ENCODE results near the gene PROZ.
"Not testable (repeated sequence)": the region's sequence is repeated elsewhere in the genome, so short reads cannot be mapped to it uniquely, and the experiment has no call there.

The PROZ gene

DNA sequence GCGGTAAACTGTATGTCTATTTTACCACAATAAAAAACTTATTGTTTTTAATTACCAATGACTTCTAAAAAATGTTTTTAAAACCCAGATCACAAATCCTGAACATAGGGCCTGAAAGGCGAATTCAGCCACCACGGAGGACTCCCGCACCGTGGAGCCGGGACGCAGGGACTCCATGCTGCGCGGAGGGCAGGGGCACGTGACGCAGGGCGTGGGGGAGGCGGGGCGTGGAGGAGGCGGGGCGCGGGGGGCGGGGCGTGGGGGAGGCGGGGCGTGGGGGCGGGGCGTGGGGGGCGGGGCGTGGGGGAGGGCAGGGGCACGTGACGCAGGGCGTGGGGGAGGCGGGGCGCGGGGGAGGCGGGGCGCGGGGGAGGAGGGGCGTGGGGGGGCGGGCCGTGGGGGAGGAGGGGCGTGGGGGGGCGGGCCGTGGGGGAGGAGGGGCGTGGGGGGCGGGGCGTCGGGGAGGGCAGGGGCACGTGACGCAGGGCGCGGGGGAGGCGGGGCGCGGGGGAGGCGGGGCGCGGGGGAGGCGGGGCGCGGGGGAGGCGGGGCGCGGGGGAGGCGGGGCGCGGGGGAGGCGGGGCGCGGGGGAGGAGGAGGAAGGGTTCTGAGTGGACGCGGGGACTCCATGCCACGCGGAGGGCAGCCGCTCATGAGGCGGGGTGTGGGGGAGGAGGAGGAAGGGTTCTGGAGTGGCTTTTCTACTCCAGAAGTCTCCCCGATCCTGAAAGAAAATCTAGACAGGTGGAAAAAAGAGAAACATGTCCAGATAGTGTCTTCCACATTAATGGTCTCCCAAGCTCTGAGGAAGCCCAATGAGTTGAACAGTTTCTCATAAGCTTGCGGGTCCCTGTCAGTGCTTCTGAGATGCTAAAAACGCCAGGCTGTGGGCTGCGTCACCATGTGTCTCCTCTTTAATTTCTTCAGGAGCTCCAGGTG is 4.4 kb upstream of the PROZ start:
- in situ Hi-C loops (cut with MboI; ENCODE audit: low sequenced_read_pairs) = no loop called here

DNA sequence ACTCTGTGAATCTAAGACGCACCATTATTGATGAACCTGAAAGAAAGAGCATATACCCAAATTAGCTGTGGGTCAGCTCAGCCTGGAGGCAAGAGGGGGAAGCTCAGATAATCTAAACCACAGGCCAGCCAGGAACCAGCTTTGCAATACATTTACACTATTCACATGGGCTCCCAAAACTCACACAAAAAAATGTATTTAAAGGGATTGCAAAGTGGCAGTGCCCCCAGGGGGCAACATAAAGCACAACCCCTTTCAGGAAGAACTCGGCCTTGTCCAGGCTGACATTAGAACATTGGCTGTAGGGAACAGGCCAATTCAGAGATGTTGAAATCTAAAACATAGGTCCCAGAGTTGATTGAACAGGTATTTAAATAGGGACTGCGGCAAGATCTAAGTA is 3.2 kb upstream of the PROZ start:
- in situ Hi-C loops (cut with MboI; ENCODE audit: low sequenced_read_pairs) = no loop called here

DNA sequence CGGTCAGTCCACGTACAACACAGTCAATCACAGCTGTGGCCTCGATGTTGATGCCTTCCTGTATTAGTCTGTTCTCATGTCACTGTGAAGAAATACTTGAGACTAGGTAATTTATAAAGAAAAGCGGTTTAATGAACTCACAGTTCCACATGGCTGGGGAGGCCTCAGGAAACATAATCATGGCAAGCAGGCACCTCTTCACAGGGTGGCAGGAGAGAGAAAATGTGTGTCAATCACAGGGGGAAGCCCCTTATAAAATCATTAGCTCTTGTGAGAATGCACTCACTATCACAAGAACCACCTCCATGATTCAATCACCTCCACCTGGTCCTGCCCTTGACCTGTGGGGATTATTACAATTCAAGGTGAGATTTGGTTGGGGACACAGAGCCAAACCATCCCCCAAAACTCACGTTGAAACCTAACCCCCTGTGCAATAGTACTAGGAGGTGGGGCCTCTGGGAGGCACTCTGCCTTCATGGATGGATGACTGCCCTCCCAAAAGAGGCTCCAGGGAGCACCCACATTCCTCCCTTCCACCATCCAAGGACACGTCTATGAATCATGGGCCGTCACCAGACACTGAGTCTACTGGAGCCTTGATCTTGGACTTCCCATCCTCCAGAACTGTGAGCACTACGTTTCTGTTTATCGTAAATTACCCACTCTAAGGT is 2.3 kb upstream of the PROZ start:
- in situ Hi-C loops (cut with MboI; ENCODE audit: low sequenced_read_pairs) = no loop called here

DNA sequence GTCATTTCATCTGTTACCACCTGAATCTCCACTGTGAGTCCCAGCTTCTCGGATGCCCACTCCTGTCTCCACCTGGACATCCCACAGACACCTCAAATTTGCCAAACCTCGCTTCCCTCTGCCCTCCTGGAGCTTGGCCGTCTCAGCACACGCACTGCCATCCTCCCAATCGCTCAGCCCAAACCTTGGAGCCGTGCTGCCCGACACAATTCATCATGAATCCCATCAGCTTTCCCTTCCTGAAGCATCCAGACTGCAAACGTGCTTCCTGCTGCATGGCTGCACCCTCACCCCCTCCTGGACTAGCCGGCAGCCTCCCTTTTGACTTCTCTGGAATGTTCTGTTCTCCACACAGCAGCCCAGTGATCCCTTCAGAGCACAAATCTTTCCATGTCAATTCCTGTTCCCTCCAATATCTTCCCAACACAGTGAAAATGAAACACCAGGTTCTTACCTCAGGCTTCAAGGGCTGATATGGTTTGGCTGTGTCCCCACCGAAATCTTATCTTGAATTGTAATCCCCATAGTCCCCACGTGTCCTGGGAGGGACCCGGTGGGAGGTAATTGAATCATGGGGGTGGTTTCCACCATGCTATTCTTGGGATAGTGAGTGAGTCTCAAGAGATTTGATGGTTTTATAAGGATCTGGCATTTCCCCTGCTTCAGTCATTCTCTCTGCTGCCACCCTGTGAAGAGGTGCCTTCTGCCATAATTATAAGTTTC is 1.1 kb upstream of the PROZ start:
- in situ Hi-C loops (cut with MboI; ENCODE audit: low sequenced_read_pairs) = no loop called here

DNA sequence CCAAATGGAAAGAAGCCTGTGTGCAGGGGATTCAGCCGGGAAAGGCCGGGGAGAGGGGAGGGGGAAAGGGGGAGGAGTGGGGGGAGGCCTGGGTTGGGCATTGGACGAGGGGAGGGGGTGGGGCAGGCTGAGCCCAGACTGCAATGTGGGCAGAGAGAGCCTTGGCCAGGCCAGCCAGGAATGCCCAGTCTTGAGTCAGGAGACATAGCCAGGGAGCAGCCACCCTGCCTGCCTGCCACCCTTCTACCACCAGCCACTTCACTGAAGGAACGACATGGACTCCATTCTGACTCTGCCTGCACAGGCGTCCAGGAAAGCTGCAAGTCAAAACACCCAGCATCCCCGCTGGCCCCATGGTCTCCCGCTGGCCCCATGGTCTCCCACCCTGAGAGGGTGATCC is 498 bp downstream of the PROZ start:
- in situ Hi-C loops (cut with MboI; ENCODE audit: low sequenced_read_pairs) = no loop called here

DNA sequence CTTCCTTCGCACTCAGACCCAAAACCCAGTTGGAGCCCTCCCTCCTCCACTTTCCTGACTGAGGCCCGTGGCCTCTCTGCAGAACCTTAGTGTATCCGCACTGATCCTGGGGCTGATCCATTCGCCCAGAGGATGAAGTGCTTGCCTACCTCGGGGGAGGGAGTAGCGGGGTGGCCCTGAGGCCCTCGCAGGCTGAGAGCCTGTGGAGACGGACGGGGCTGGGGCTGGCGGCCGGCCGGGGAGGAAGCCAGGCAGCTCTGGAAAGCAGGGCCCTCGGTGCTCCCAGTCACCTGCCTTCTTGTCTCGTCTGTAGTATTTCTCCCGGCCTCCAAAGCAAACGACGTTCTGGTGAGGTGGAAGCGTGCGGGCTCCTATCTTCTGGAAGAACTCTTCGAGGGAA is 1.3 kb downstream of the PROZ start:
- in situ Hi-C loops (cut with MboI; ENCODE audit: low sequenced_read_pairs) = no loop called here

DNA sequence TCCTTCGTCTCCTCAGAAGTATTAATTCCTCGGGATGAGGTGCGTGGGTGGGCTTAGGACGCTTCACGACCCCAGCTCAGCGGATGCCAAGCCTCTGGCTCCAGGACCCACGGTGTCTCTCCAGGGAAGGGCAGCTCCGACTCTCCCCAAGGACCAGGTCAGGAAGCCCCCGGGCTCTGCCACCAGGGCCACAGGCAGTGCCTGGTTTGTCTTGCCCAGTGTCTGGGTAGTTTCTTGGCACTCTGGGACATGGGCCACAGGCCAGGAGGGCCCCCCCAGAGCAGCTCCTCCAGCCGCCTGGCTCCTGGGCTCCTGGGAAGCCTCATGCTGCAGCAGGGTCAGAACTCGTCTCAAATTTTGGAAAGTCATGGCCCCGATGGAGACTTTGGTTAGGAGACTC is 2.5 kb downstream of the PROZ start:
- in situ Hi-C loops (cut with MboI; ENCODE audit: low sequenced_read_pairs) = no loop called here

DNA sequence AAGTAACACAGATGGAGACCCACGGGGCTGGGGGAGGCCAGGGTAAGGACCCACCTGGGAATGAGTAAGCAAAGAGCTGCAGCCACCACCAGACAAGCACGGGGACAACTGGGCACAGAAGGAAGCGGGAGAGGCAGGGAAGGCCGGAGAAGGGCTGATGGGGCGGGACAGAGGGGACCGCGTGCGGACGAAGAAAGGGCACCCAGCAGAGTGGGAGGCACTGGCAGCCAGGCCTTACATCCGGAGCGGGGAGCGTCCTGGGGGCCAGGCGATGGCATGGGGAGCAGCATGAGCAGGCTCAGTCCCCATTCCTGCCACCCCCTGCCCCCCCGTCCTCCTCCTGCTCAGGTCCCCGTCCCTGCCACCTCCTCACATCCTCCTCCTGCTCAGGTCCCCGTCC is 3.0 kb downstream of the PROZ start:
- in situ Hi-C loops (cut with MboI; ENCODE audit: low sequenced_read_pairs) = no loop called here

DNA sequence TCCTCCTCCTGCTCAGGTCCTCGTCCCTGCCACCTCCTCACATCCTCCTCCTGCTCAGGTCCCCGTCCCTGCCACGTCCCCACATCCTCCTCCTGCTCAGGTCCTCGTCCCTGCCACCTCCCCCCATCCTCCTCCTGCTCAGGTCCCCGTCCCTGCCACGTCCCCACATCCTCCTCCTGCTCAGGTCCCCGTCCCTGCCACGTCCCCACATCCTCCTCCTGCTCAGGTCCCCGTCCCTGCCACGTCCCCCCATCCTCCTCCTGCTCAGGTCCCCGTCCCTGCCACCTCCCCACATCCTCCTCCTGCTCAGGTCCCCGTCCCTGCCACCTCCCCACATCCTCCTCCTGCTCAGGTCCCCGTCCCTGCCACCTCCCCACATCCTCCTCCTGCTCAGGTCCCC is 3.5 kb downstream of the PROZ start:
- in situ Hi-C loops (cut with MboI; ENCODE audit: low sequenced_read_pairs) = not testable (repeated sequence)

DNA sequence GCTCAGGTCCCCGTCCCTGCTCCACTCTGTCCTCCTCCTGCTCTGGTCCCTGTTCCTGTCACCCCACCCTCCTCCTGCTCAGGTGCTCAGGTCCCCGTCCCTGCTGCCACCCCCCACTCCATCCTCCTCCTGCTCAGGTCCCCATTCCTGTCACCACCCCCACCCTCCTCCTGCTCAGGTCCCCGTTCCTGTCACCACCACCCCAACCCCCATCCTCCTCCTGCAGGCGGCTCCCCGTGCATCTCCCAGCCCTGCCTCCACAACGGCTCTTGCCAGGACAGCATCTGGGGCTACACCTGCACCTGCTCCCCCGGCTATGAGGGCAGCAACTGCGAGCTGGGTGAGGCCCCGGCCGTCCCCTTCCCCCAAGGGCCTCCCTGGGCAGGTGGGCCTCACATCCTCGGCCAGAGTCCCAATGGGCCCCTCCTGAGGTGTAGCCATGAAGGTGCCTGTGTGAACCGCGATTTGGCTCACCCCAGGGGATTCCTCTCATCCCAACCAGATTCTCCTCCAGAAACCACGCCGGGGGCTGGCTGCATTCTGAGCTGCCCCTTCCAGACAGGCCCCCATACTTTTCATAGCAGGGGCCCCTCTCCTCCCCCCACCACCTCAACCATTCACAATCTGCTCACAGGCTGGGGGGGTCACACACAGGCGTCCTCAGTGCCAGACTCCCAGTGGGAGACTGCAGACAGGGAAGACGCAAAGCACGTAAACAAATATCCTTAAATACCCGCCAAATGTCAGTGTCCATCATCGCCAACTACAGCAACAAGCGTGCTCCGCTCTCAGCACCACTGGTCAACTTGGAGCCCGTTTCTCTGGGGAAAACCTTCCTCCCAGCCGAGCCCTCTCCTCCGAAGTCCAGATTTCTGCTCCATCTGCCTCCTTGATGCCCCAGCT is 4.6 kb downstream of the PROZ start:
- in situ Hi-C loops (cut with MboI; ENCODE audit: low sequenced_read_pairs) = no loop called here

DNA sequence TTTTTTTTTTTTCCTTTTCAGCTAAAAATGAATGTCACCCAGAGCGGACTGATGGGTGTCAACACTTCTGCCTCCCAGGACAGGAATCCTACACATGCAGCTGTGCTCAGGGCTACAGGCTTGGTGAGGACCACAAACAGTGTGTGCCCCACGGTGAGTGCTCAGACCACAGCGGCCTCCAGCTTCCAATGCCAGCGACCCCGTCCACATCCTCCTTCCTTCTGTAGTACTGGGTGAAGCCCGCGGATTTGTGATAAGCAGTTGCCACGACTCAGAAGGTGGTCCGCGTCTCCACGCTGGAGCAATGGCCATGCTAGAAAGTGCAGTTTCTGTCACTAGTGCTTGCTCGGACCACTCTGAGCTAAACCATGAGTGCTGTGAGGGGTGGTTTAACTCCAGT is 6.0 kb downstream of the PROZ start:
- in situ Hi-C loops (cut with MboI; ENCODE audit: low sequenced_read_pairs) = no loop called here

DNA sequence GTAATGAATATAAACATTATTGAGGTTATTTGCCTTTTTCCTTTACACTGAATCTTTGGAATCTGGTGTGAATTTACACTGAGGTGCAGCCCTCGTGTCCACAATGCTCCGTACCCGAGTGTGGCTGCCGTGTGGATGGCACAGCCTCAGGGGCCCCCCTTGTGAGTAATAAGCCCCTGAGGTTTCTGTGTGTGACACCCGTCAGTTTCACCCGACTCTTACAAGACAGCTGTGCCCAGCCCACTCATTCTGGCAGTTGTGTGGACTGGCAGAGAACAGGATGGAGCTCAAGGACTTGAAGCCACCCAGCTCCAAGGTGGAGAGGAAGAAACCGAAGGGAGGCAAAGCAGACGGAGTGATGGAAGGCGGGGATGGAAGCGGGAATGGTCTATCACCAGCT is 7.8 kb downstream of the PROZ start:
- in situ Hi-C loops (cut with MboI; ENCODE audit: low sequenced_read_pairs) = no loop called here

DNA sequence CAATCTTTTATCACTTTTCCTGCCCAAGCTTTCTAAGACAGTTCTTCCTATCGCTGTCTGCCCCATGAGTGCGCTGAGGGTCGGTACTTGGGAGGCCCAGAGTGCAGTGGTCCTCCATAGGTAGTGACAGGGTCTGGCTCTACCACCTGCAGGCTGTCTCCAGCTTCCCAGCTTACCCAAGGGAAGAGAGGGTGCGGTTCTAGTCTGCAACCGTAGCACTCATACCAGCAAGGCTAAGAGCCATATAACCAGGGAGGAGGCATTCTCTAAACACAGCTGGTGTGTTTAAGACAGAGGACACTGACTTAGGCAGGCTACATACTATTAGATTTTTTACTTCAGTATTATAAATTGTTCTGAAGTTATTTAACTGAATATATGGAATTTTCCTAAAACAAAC is 8.2 kb downstream of the PROZ start:
- in situ Hi-C loops (cut with MboI; ENCODE audit: low sequenced_read_pairs) = no loop called here

DNA sequence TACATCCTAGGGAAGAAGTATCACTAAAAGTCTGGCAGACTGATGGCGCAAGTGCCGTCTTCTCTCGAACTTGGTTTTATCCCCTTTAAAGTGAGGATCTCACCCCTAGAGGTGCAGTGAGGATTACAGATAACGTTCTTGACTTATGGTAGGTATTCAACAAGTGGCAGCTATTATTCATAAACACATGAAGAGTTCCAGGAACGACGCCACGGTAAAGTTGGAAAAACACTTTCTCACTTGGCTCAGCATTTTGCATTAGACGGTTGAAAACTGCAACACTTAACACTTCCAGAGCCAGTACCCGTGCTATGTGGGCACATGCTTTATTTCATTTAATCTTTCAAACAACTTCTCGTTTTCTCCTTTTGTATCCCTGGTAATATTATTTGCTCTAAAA is 8.7 kb downstream of the PROZ start:
- in situ Hi-C loops (cut with MboI; ENCODE audit: low sequenced_read_pairs) = no loop called here

DNA sequence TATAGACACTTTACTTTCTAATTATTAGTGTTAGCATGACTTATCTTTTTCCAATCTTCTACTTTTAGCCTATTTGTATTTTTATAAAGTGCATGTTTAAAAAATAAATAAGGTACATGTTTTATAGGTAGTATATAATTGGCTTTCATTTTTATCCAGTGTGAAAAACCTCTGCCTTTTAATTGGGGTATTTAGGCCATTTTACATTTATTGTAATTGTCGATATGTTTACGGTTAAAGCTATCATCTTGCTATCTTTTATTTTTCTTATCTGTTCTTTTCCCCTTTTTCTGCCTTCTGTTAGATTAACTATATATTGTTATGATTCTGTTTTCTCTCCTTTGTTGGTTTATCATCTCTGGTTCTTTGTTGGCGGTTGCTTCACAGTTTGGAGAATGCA is 9.1 kb downstream of the PROZ start:
- in situ Hi-C loops (cut with MboI; ENCODE audit: low sequenced_read_pairs) = no loop called here

DNA sequence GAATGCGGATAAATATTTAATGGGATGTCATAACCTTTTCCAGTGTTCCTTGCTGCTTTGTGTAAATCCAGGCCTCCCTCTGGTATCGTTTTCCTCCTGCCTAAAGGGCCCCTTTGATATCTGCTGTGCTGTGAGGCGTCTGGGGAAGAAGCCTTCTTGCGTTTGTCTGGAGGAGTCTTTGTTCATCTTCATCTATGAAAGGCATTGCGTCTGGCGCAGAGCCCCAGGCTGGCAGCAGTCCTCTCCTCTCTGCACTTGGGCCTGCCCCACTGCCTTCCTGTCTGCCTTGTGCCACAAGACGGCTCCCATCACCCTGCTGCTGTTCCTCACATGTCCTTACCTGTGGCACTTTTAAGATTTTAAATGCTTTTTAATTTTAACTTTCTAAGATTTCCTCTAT is 9.8 kb downstream of the PROZ start:
- in situ Hi-C loops (cut with MboI; ENCODE audit: low sequenced_read_pairs) = no loop called here

DNA sequence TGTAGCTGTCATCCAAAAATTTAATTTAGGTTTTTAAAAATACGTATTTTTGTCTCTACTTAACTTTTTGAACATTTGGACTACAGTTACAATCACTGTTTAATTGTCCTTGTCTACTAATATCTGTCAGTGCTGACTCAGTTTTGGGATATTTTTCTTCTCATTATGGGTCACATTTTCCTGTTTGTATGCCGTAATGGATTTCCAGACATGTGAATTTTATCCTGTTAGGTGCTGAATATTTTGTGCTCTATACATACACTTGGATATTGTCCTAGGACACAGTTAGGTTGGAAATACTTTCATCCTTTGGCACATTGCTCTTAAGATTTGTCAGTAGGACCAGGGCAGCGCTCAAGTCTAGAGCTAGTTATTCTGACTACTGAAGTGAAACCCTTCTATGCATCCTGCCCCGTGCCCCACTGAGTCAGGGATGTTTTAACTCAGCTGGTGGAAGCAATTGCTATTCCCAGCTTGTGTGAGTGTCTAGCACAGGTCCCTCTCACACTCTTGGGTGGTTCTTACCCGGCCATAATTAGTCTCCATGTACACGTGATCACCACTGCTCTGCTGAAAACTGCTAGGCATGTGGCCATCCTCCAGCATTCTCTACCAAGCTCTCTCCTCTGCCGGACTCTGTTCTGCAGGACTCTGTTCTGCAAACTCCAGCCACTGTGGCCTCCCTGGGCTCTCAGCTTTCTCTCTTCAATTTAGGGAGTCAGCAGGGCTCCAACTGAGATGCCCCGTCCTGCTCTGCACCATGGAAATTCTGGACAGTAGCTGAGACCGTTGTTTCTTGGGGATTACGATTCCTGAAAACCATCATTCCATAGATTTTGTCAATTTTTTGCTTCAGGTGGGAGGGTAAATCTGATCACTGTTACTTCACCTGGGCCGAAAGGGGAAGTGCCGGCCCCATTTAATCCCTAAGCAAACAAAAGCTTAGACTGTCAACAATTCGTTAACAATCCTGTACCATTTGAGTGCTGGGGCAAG is 11.1 kb downstream of the PROZ start:
- in situ Hi-C loops (cut with MboI; ENCODE audit: low sequenced_read_pairs) = no loop called here

DNA sequence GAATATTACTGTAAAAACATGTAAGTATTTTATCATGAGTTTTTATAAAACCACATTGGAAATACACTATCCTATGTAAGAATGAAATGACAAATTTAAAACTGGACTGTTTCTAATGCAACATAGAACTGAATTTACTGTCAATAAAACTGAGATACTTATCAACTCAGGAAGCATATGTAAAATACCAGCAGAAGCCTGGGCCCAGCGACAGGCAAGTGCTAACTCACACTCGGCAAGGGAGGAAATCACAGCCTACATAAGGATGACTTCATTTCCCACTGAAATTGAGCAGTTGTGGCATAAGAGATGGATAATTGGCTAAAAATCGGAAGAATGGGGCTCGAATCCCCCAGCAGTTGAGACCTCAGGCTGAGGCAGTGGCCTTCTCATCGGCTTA is 12.1 kb downstream of the PROZ start:
- in situ Hi-C loops (cut with MboI; ENCODE audit: low sequenced_read_pairs) = no loop called here

DNA sequence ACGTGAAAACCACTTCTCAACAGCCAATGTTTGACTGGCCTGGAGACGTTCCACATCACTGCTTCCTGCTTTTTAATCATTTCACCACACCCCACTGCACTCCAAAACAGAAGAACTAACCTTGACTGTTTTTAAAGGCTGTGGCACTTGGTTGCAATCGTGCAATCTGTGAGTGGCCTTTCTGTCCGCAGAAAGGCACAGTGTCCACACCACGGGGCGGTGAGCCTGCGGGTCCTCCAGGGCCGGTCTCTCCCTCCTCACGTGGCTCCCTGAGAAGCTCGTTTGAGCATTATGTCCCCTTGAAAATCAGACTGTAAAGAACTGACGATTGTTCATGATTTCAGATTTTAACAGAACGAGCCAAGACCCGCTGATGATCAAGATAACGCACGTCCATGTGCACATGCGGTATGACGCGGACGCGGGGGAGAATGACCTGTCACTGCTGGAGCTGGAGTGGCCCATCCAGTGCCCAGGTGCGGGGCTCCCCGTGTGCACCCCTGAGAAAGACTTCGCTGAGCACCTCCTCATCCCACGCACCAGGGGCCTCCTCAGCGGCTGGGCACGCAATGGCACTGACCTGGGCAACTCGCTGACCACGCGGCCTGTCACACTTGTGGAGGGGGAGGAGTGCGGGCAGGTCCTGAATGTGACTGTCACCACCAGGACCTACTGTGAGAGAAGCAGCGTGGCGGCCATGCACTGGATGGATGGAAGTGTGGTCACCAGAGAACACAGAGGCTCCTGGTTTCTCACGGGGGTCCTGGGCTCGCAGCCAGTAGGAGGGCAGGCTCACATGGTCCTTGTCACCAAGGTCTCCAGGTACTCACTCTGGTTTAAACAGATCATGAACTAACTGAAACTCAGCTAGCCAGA is 13.0 kb downstream of the PROZ start:
- in situ Hi-C loops (cut with MboI; ENCODE audit: low sequenced_read_pairs) = no loop called here

Data from HL-60/S4 treated with phorbol 12-myristate 13-acetate at 8.2 ng/mL for 4 days and 3 days (cell line).